ENCODE data around the gene IGF1R. TPM values are rescaled to one million over a fixed set of nuclear protein-coding genes. Genes with fewer than 3 reads are reported as not detected.
A peak's percentile ranks its signal among the peaks of the same experiment; 100 is the strongest.

IGF1R gene
- total and polyA plus RNA-seq, 2 of the 13 experiments (the other 11 are each of a cell fraction or from before 2014, with no cell fraction given): 15.9 to 18.4 TPM

GRCh38 chr15:98842973-98843285, 194.6 kb downstream of the IGF1R start (continued):
- TF ChIP-seq KLF16 (CRISPR knock-in tag; IDR thresholded peaks at IDR 0.05) (peak in 1 of 2 experiments; percentile 22; a peak in 1 of 4 replicates), CHD2 (IDR thresholded peaks at IDR 0.05; ENCODE audit: low read depth, low read length) (no peak), MEF2D (CRISPR knock-in tag; IDR thresholded peaks at IDR 0.05) (no peak), HNF4G (IDR thresholded peaks at IDR 0.05; ENCODE audit: borderline replicate concordance, low read depth, low read length) (no peak), HNF4G (CRISPR knock-in tag; IDR thresholded peaks at IDR 0.05; ENCODE audit: borderline replicate concordance, low read depth) (no peak), ZNF773 (CRISPR knock-in tag; IDR thresholded peaks at IDR 0.05; ENCODE audit: borderline replicate concordance) (no peak), ZFP1 (CRISPR knock-in tag; IDR thresholded peaks at IDR 0.05) (no peak), IKZF1 (IDR thresholded peaks at IDR 0.05) (no peak), SP5 (CRISPR knock-in tag; IDR thresholded peaks at IDR 0.05; ENCODE audit: borderline replicate concordance, low read depth) (no peak), GATAD1 (CRISPR knock-in tag; IDR thresholded peaks at IDR 0.05) (no peak), ZNF564 (CRISPR knock-in tag; IDR thresholded peaks at IDR 0.05) (no peak), AGO2 (optimal IDR thresholded peaks at IDR 0.05; ENCODE audit: low read depth, low read length) (no peak), SUZ12 (IDR thresholded peaks at IDR 0.05; ENCODE audit: low read depth, low read length) (no peak), RFX3 (CRISPR knock-in tag; IDR thresholded peaks at IDR 0.05) (no peak), ZNF354B (CRISPR knock-in tag; IDR thresholded peaks at IDR 0.05) (no peak), SMC3 (IDR thresholded peaks at IDR 0.05; ENCODE audit: low read length) (no peak), ZMYM4 (CRISPR knock-in tag; IDR thresholded peaks at IDR 0.05) (no peak), MXD4 (CRISPR knock-in tag; IDR thresholded peaks at IDR 0.05) (no peak), ZNF724P (CRISPR knock-in tag; IDR thresholded peaks at IDR 0.05; ENCODE audit: borderline replicate concordance) (no peak), GATAD2A (CRISPR knock-in tag; IDR thresholded peaks at IDR 0.05) (peak; percentile 72), ZSCAN22 (CRISPR knock-in tag; IDR thresholded peaks at IDR 0.05) (no peak), SAP130 (CRISPR knock-in tag; IDR thresholded peaks at IDR 0.05; ENCODE audit: low read depth) (peak; percentile 80), PAF1 (CRISPR knock-in tag; IDR thresholded peaks at IDR 0.05) (no peak), PREB (CRISPR knock-in tag; IDR thresholded peaks at IDR 0.05) (no peak)
- TF ChIP-seq, protein P1, sequence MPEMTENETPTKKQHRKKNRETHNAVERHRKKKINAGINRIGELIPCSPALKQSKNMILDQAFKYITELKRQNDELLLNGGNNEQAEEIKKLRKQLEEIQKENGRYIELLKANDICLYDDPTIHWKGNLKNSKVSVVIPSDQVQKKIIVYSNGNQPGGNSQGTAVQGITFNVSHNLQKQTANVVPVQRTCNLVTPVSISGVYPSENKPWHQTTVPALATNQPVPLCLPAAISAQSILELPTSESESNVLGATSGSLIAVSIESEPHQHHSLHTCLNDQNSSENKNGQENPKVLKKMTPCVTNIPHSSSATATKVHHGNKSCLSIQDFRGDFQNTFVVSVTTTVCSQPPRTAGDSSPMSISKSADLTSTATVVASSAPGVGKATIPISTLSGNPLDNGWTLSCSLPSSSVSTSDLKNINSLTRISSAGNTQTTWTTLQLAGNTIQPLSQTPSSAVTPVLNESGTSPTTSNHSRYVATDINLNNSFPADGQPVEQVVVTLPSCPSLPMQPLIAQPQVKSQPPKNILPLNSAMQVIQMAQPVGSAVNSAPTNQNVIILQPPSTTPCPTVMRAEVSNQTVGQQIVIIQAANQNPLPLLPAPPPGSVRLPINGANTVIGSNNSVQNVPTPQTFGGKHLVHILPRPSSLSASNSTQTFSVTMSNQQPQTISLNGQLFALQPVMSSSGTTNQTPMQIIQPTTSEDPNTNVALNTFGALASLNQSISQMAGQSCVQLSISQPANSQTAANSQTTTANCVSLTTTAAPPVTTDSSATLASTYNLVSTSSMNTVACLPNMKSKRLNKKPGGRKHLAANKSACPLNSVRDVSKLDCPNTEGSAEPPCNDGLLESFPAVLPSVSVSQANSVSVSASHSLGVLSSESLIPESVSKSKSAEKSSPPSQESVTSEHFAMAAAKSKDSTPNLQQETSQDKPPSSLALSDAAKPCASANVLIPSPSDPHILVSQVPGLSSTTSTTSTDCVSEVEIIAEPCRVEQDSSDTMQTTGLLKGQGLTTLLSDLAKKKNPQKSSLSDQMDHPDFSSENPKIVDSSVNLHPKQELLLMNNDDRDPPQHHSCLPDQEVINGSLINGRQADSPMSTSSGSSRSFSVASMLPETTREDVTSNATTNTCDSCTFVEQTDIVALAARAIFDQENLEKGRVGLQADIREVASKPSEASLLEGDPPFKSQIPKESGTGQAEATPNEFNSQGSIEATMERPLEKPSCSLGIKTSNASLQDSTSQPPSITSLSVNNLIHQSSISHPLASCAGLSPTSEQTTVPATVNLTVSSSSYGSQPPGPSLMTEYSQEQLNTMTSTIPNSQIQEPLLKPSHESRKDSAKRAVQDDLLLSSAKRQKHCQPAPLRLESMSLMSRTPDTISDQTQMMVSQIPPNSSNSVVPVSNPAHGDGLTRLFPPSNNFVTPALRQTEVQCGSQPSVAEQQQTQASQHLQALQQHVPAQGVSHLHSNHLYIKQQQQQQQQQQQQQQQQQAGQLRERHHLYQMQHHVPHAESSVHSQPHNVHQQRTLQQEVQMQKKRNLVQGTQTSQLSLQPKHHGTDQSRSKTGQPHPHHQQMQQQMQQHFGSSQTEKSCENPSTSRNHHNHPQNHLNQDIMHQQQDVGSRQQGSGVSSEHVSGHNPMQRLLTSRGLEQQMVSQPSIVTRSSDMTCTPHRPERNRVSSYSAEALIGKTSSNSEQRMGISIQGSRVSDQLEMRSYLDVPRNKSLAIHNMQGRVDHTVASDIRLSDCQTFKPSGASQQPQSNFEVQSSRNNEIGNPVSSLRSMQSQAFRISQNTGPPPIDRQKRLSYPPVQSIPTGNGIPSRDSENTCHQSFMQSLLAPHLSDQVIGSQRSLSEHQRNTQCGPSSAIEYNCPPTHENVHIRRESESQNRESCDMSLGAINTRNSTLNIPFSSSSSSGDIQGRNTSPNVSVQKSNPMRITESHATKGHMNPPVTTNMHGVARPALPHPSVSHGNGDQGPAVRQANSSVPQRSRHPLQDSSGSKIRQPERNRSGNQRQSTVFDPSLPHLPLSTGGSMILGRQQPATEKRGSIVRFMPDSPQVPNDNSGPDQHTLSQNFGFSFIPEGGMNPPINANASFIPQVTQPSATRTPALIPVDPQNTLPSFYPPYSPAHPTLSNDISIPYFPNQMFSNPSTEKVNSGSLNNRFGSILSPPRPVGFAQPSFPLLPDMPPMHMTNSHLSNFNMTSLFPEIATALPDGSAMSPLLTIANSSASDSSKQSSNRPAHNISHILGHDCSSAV (CRISPR knock-in tag; IDR thresholded peaks at IDR 0.05; ENCODE audit: borderline replicate concordance): no peak
- TF ChIP-seq, protein P2, sequence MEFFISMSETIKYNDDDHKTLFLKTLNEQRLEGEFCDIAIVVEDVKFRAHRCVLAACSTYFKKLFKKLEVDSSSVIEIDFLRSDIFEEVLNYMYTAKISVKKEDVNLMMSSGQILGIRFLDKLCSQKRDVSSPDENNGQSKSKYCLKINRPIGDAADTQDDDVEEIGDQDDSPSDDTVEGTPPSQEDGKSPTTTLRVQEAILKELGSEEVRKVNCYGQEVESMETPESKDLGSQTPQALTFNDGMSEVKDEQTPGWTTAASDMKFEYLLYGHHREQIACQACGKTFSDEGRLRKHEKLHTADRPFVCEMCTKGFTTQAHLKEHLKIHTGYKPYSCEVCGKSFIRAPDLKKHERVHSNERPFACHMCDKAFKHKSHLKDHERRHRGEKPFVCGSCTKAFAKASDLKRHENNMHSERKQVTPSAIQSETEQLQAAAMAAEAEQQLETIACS (CRISPR knock-in tag; IDR thresholded peaks at IDR 0.05): no peak
